ENCODE measurements around the gene HOXA7. TPM values are rescaled to one million over a fixed set of nuclear protein-coding genes. Genes with fewer than 3 reads are reported as not detected.

HOXA7 gene
- total and polyA plus RNA-seq, 2 of the 8 experiments (the other 6 are each of a cell fraction or from before 2014, with no cell fraction given) = 0.03 TPM; not detected in 1

- Histone ChIP-seq H3K27ac (ENCODE audit: low read depth, low read length) (no peak overlapping the region), H2BK20ac (ENCODE audit: low read length) (0 out of 2 replicates have a peak overlapping the region, but pooled peaks have one; percentile 55), H2BK12ac (ENCODE audit: low read depth, low read length) (0 out of 2 replicates have a peak overlapping the region, but pooled peaks have one; percentile 21), H4K91ac (replicated peaks; ENCODE audit: insufficient read length, low read length) (no peak overlapping the region), H3K18ac (ENCODE audit: extremely low read depth, low read length) (no peak overlapping the region), H2AFZ (ENCODE audit: low read length) (no peak overlapping the region), H3K79me1 (ENCODE audit: low read depth, low read length) (no peaks in the 10 kb centered on the region), H2AK5ac (ENCODE audit: low read depth, low read length) (0 out of 2 replicates have a peak overlapping the region, but pooled peaks have one; percentile 25), H4K5ac (ENCODE audit: insufficient read length, low read depth, low read length) (no peak overlapping the region), H3K36me3 (ENCODE audit: control insufficient read depth in 2 of 4, insufficient read depth in 4 of 4, low read length in 3 of 4) (no peaks in the 10 kb centered on the region), H3K79me2 (ENCODE audit: control insufficient read depth in 1 of 2, insufficient read depth in 2 of 2, low read length in 2 of 2) (no peaks in the 10 kb centered on the region), H3K56ac (replicated peaks; ENCODE audit: insufficient read length, low read depth, low read length) (no peak overlapping the region), H3K4me2 (ENCODE audit: insufficient read depth in 1 of 2, low read depth in 2 of 2, low read length in 2 of 2) (no peak overlapping the region; a peak in 1 of 4 replicates), H4K20me1 (replicated peaks in 1 of 2; ENCODE audit: control insufficient read depth in 1 of 2, insufficient read depth in 2 of 2, low read length in 2 of 2) (peaks cover 22 to 26% of the 10 kb centered on the region in 2 experiments), H2BK5ac (ENCODE audit: low read depth, low read length) (no peak overlapping the region), H3K4ac (replicated peaks; ENCODE audit: insufficient read length, low read depth, low read length) (no peak overlapping the region), H3K14ac (ENCODE audit: insufficient read length) (no peak overlapping the region), H3K4me1 (replicated peaks in 1 of 4; ENCODE audit: control insufficient read depth in 3 of 4, insufficient read depth in 4 of 4, low read length in 3 of 4) (0 out of 7 replicates have a peak, but pooled peaks cover 0 to 2% (median 0%) of the 10 kb centered on the region in 4 experiments), H3K23me2 (ENCODE audit: low read depth, low read length) (no peaks in the 10 kb centered on the region; the same call in 1 of the 2 replicates), H3K27me3 (replicated peaks in 1 of 4; ENCODE audit: control insufficient read depth in 3 of 4, extremely low read depth in 1 of 4, insufficient read depth in 3 of 4, low read length in 3 of 4) (peaks cover 100% of the 10 kb centered on the region in 4 experiments), H3K23ac (ENCODE audit: insufficient read length) (no peak overlapping the region), H2BK120ac (replicated peaks; ENCODE audit: low read depth, low read length) (no peak overlapping the region), H3K4me3 (ENCODE audit: extremely low read depth in 1 of 4, insufficient read depth in 2 of 4, low read depth in 3 of 4, low read length in 4 of 4) (no peak overlapping the region), H4K8ac (ENCODE audit: extremely low read depth, insufficient read depth, low read length) (no peak overlapping the region), H3K9me3 (ENCODE audit: insufficient read depth in 2 of 2, low read depth in 1 of 2, low read length in 1 of 2) (no peaks in the 10 kb centered on the region), H3K9ac (replicated peaks in 1 of 4; ENCODE audit: extremely low read depth in 1 of 4, low read depth in 3 of 4, low read length in 3 of 4) (no peak overlapping the region), H2BK15ac (ENCODE audit: low read length) (no peak overlapping the region; the same call in 1 of the 2 replicates)
- POLR2A ChIA-PET (ENCODE audit: partially characterized antibody) = no interaction called here
- 13% methylated on average over 22 of the region's 26 CpGs; no CpG with 5 or more reads in 1 of the 2 experiments for WGBS, 2 experiments (ENCODE audit: extremely low coverage in 1 of 2, insufficient coverage in 1 of 2, insufficient read length in 1 of 2, insufficient replicate concordance in 2 of 2, low coverage in 1 of 2, low lambda C conversion rate in 2 of 2, missing lambda C conversion rate in 1 of 2)
- no peak for FAIRE-seq
- peak in 1 of 2 experiments; percentile 63 for DNase-seq (ENCODE audit: low read depth in 1 of 2, low spot score in 2 of 2)
- CTCF ChIA-PET (ENCODE audit: partially characterized antibody) = interaction anchor here (0.9 to 1.4 kb wide), 2 partner anchors 21 to 29 kb away, joined by 3 to 4 read pairs; no protein-coding TSS in a partner anchor
- TF ChIP-seq SIRT6 (IDR thresholded peaks at IDR 0.05; ENCODE audit: low read length) (no peak), SP2 (IDR thresholded peaks at IDR 0.05; ENCODE audit: low read length) (no peak), HDAC2 (IDR thresholded peaks at IDR 0.05; ENCODE audit: borderline replicate concordance in 1 of 2, low read depth in 2 of 2, low read length in 2 of 2) (no peak), CTBP2 (IDR thresholded peaks at IDR 0.05; ENCODE audit: borderline replicate concordance, insufficient read depth, insufficient read length, low read length) (no peak), SP4 (IDR thresholded peaks at IDR 0.05; ENCODE audit: low read length) (no peak)
Observed at GRCh38 chr7:27123477-27124053, 32.9 kb downstream of the HOXA7 start.

All from H1 (cell line).